ENCODE measurements around the gene IKZF2. TPM values are rescaled to one million over a fixed set of nuclear protein-coding genes. Genes with fewer than 3 reads are reported as not detected.

Gene IKZF2
- total and polyA plus RNA-seq, 9 of the 15 experiments (the other 6 are each of a cell fraction or from before 2014, with no cell fraction given), result 0.04 to 0.54 (median 0.22) TPM

DNA sequence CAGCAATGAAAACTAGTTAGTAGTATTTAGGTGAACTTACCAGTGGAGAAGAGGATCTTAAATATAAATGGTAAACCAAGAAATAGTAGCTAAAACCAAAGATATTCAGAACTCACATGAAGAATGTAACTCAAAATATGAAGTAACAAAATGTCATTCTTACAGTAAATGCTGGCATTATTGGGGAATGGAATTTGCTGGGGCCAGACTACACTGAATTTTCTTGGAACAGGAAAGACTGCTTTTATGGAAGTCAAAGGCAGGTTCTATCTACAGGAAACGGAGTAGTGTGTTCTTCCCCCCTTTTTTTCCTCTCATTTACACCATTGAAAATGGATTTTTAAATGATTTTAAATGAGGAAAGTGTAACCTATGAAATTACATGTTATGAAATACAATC is 188.7 kb downstream of the IKZF2 start:
- no peak for DNase-seq (ENCODE audit: extremely low read depth in 1 of 4, low spot score in 3 of 4)
- Histone ChIP-seq H3K9me1 (ENCODE audit: control insufficient read depth, insufficient read depth, low read length) (no peaks in the 10 kb centered on the region), H3K9ac (ENCODE audit: insufficient read depth in 1 of 2, low read depth in 2 of 2, low read length in 2 of 2) (no peak overlapping the region), H2AFZ (ENCODE audit: low read depth, low read length) (no peak overlapping the region), H3K4me3 (no peak overlapping the region), H3K36me3 (ENCODE audit: control insufficient read depth, insufficient read depth, low read length) (no peaks in the 10 kb centered on the region), H3K9me3 (replicated peaks; ENCODE audit: control insufficient read depth, insufficient read depth, low read depth, low read length) (no peaks in the 10 kb centered on the region), H3K27me3 (ENCODE audit: control insufficient read depth in 2 of 2, insufficient read depth in 2 of 2, low read length in 2 of 2) (no peaks in the 10 kb centered on the region), H3K27ac (ENCODE audit: extremely low read depth, low read depth, low read length) (no peak overlapping the region), H3K4me1 (replicated peaks in 1 of 2; ENCODE audit: control insufficient read depth in 2 of 2, insufficient read depth in 2 of 2, low read length in 2 of 2) (no peaks in the 10 kb centered on the region), H4K20me1 (replicated peaks; ENCODE audit: control insufficient read depth, insufficient read depth, low read length) (no peaks in the 10 kb centered on the region), H3K79me2 (ENCODE audit: control insufficient read depth, insufficient read depth, low read length) (no peaks in the 10 kb centered on the region), H3K4me2 (ENCODE audit: insufficient read depth, low read length) (no peak overlapping the region)
- ChIA-PET CTCF (ENCODE audit: low intra/inter-chr PET ratio) (no interaction called here), POLR2A (no interaction called here)
- no peak for FAIRE-seq
- intact Hi-C loops (cut with micrococcal nuclease) (no loop called here), in situ Hi-C loops (cut with MboI) (no loop called here)
- no peak for TF ChIP-seq DACH1 (IDR thresholded peaks at IDR 0.05; ENCODE audit: partially characterized antibody)
- TF ChIP-seq ZNF436 (CRISPR knock-in tag; IDR thresholded peaks at IDR 0.05), result no peak
- no peak for TF ChIP-seq NBN (IDR thresholded peaks at IDR 0.05; ENCODE audit: low read depth)
- WGBS (ENCODE audit: insufficient coverage, low coverage, missing lambda C conversion rate), result 0% methylated on average over 1 of the region's 1 CpG
- no peak for ATAC-seq
- no TSS peak for BruUV-seq (replicated peaks)

DNA sequence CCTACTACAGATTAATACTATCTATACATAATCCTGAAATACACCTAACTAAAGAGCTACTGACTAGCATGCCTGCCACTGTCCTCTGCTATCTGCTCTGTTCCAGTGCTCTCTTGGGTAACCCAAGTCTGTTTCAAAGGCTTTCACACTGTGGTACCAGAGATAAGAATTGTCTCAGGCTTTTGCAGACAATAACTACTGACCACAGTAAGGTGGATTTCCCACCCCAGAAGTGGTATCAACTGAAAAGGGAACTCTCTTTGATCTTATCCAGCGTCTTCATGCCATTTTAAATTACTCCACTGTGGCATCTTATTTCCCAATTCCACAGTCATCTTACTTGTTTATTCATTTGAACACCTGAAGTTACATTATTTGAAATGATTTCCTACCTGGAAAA is 190.2 kb downstream of the IKZF2 start:
- intact Hi-C loops (cut with micrococcal nuclease), result no loop called here
- Histone ChIP-seq H3K27me3 (ENCODE audit: control insufficient read depth in 2 of 2, insufficient read depth in 2 of 2, low read length in 2 of 2) (no peaks in the 10 kb centered on the region), H3K4me1 (replicated peaks in 1 of 2; ENCODE audit: control insufficient read depth in 2 of 2, insufficient read depth in 2 of 2, low read length in 2 of 2) (no peaks in the 10 kb centered on the region), H3K27ac (ENCODE audit: extremely low read depth, low read depth, low read length) (no peak overlapping the region), H3K36me3 (ENCODE audit: control insufficient read depth, insufficient read depth, low read length) (no peaks in the 10 kb centered on the region), H3K9ac (ENCODE audit: insufficient read depth in 1 of 2, low read depth in 2 of 2, low read length in 2 of 2) (no peak overlapping the region), H3K9me1 (ENCODE audit: control insufficient read depth, insufficient read depth, low read length) (no peaks in the 10 kb centered on the region), H2AFZ (ENCODE audit: low read depth, low read length) (no peak overlapping the region), H3K79me2 (ENCODE audit: control insufficient read depth, insufficient read depth, low read length) (no peaks in the 10 kb centered on the region), H4K20me1 (replicated peaks; ENCODE audit: control insufficient read depth, insufficient read depth, low read length) (no peaks in the 10 kb centered on the region), H3K4me2 (ENCODE audit: insufficient read depth, low read length) (no peak overlapping the region), H3K9me3 (replicated peaks; ENCODE audit: control insufficient read depth, insufficient read depth, low read depth, low read length) (no peaks in the 10 kb centered on the region), H3K4me3 (no peak overlapping the region)
- no peak for ATAC-seq
- ChIA-PET CTCF (ENCODE audit: low intra/inter-chr PET ratio) (no interaction called here), POLR2A (no interaction called here)
- peak in 1 of 4 experiments; percentile 3 for DNase-seq (ENCODE audit: extremely low read depth in 1 of 4, low spot score in 3 of 4)
- WGBS (ENCODE audit: insufficient coverage, low coverage, missing lambda C conversion rate), result no CpG with 5 or more reads among the region's 1 CpG
- BruUV-seq (replicated peaks), result no TSS peak
- no peak for FAIRE-seq
- in situ Hi-C loops (cut with MboI), result no loop called here
- no peak for TF ChIP-seq DNMT1 (IDR thresholded peaks at IDR 0.05)
- no peak for TF ChIP-seq FOXM1 (IDR thresholded peaks at IDR 0.05; ENCODE audit: low read depth)
- TF ChIP-seq FOXM1 (CRISPR knock-in tag; IDR thresholded peaks at IDR 0.05; ENCODE audit: low read depth), result no peak
- TF ChIP-seq PHB (CRISPR knock-in tag; IDR thresholded peaks at IDR 0.05), result no peak
- no peak for TF ChIP-seq SMARCE1 (IDR thresholded peaks at IDR 0.05)
- no peak for TF ChIP-seq JUN (IDR thresholded peaks at IDR 0.05; ENCODE audit: borderline replicate concordance, low read depth, low read length)
- no peak for TF ChIP-seq JUN (CRISPR knock-in tag; IDR thresholded peaks at IDR 0.05; ENCODE audit: borderline replicate concordance)
- TF ChIP-seq, protein P1, sequence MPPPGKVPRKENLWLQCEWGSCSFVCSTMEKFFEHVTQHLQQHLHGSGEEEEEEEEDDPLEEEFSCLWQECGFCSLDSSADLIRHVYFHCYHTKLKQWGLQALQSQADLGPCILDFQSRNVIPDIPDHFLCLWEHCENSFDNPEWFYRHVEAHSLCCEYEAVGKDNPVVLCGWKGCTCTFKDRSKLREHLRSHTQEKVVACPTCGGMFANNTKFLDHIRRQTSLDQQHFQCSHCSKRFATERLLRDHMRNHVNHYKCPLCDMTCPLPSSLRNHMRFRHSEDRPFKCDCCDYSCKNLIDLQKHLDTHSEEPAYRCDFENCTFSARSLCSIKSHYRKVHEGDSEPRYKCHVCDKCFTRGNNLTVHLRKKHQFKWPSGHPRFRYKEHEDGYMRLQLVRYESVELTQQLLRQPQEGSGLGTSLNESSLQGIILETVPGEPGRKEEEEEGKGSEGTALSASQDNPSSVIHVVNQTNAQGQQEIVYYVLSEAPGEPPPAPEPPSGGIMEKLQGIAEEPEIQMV (tag; conservative IDR thresholded peaks at IDR 0.05; ENCODE audit: low read depth), result no peak
- no peak for TF ChIP-seq PTRF (tag; IDR thresholded peaks at IDR 0.05)
- no peak for TF ChIP-seq MECOM (CRISPR knock-in tag; IDR thresholded peaks at IDR 0.05)
- TF ChIP-seq, protein P2, sequence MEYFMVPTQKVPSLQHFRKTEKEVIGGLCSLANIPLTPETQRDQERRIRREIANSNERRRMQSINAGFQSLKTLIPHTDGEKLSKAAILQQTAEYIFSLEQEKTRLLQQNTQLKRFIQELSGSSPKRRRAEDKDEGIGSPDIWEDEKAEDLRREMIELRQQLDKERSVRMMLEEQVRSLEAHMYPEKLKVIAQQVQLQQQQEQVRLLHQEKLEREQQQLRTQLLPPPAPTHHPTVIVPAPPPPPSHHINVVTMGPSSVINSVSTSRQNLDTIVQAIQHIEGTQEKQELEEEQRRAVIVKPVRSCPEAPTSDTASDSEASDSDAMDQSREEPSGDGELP (CRISPR knock-in tag; IDR thresholded peaks at IDR 0.05; ENCODE audit: borderline replicate concordance), result no peak
